ENCODE data around the gene ADSS1.
"Not testable (repeated sequence)": the region's sequence is repeated elsewhere in the genome, so short reads cannot be mapped to it uniquely, and the experiment has no call there.

- not testable (repeated sequence) for TF ChIP-seq JUND (IDR thresholded peaks at IDR 0.05); CTCF (IDR thresholded peaks at IDR 0.05; ENCODE audit: low read depth, low read length, missing input control); RXRA (IDR thresholded peaks at IDR 0.05)
Observed at GRCh38 chr14:104750753-104751057, 26.7 kb downstream of the ADSS1 start.
